ENCODE measurements around the gene ENO2.

- TF ChIP-seq EZH2 (IDR thresholded peaks at IDR 0.05; ENCODE audit: borderline replicate concordance, low read length): no peak
- no peak for TF ChIP-seq CTCF (conservative IDR thresholded peaks at IDR 0.05 in 1 of 2, IDR thresholded peaks at IDR 0.05 in 1 of 2; ENCODE audit: extremely low read depth in 1 of 2, insufficient read depth in 1 of 2, low read depth in 1 of 2, low read length in 2 of 2)
These were observed 19.7 kb downstream of the ENO2 start for GRCh38 chr12:6934110-6934509.

Data from mammary epithelial cell (primary cell).